HepG2 (cell line): Measurements from ENCODE around the gene ST3GAL2. TPM values are rescaled to one million over a fixed set of nuclear protein-coding genes. Genes with fewer than 3 reads are reported as not detected.

ENCODE experiments used
- ATF7 ChIP-seq, 2 experiments: fragments of 450-650 bp in 1 of 2; sonication (generic) in 1 of 2; formaldehyde crosslinking in 1 of 2; IDR thresholded peaks; 2 replicates each; pipeline versions ENCODE4 v1.4.0 to v1.6.1; 2016 to 2020; ENCODE audit warnings: antibody characterized with exemption in 1 of 2, mild to moderate bottlenecking in 1 of 2, missing genetic modification reagents in 1 of 2
- CREB1 ChIP-seq, 2 experiments: fragments of 450-650 bp in 1 of 2; IDR thresholded peaks; 2 replicates each; pipeline ENCODE4 v1.6.1; 2016 to 2017; ENCODE audit warnings: control low read depth in 1 of 2, mild to moderate bottlenecking in 1 of 2, missing compliant biosample characterization in 1 of 2, missing genetic modification characterization in 1 of 2
- EP300 ChIP-seq, 3 experiments: sonication (generic) in 1 of 3; formaldehyde crosslinking in 1 of 3; IDR thresholded peaks; 2 replicates each; pipeline versions ENCODE4 v1.5.1 to v1.6.1; 2011 to 2020; ENCODE audit warnings: low read depth in 2 of 3, low read length in 2 of 3, borderline replicate concordance in 1 of 3, improper control_type of control experiment in 1 of 3, mild to moderate bottlenecking in 1 of 3, missing genetic modification reagents in 1 of 3, moderate library complexity in 1 of 3
- HOXA3 ChIP-seq: sonication (generic); formaldehyde crosslinking; IDR thresholded peaks from 2 replicates; pipeline ENCODE4 v1.5.0; 2020; ENCODE audit warnings: missing genetic modification reagents
- KDM3A ChIP-seq: IDR thresholded peaks from 2 replicates; pipeline ENCODE4 v1.6.1; 2018; ENCODE audit warnings: low read depth, missing compliant biosample characterization
- KDM5B ChIP-seq: sonication (generic); formaldehyde crosslinking; IDR thresholded peaks from 2 replicates; pipeline ENCODE4 v1.4.0; 2020; ENCODE audit warnings: missing genetic modification reagents, mild to moderate bottlenecking, borderline replicate concordance
- KDM6A ChIP-seq: IDR thresholded peaks from 2 replicates; pipeline ENCODE4 v1.6.1; 2016; ENCODE audit warnings: low read depth
- KLF11 ChIP-seq: IDR thresholded peaks from 2 replicates; pipeline ENCODE4 v1.6.1; 2016; ENCODE audit warnings: missing compliant biosample characterization
- MIER2 ChIP-seq: IDR thresholded peaks from 2 replicates; pipeline ENCODE4 v1.6.1; 2016; ENCODE audit warnings: missing biosample characterization, missing genetic modification reagents
- NR2F6 ChIP-seq, 2 experiments: IDR thresholded peaks; 2 replicates each; pipeline ENCODE4 v1.6.1; 2016; ENCODE audit warnings: antibody characterized with exemption in 1 of 2, mild to moderate bottlenecking in 1 of 2
- RFXAP ChIP-seq: sonication (generic); formaldehyde crosslinking; IDR thresholded peaks from 2 replicates; pipeline ENCODE4 v1.4.0; 2020; ENCODE audit warnings: missing genetic modification reagents, borderline replicate concordance
- RXRA ChIP-seq: sonication (generic); formaldehyde crosslinking; IDR thresholded peaks from 2 replicates; pipeline ENCODE4 v1.5.1; 2020; ENCODE audit warnings: missing genetic modification reagents
- SOX13 ChIP-seq, 3 experiments: fragments of 450-650 bp in 1 of 3; sonication (generic) in 1 of 3; formaldehyde crosslinking in 1 of 3; IDR thresholded peaks in 2 of 3; conservative IDR thresholded peaks in 1 of 3; 2 replicates each; pipeline versions ENCODE4 v1.5.0 to v1.6.1; 2016 to 2020; ENCODE audit warnings: antibody characterized with exemption in 1 of 3, mild to moderate bottlenecking in 1 of 3, missing compliant biosample characterization in 1 of 3, missing genetic modification reagents in 1 of 3, moderate library complexity in 1 of 3
- SOX6 ChIP-seq, 2 experiments: fragments of 450-650 bp in 1 of 2; sonication (generic) in 1 of 2; formaldehyde crosslinking in 1 of 2; IDR thresholded peaks; 2 replicates each; pipeline versions ENCODE4 v1.4.0 to v1.6.1; 2017 to 2020; ENCODE audit warnings: antibody characterized with exemption in 1 of 2, mild to moderate bottlenecking in 1 of 2, missing genetic modification reagents in 1 of 2
- ZFP90 ChIP-seq: sonication (generic); formaldehyde crosslinking; IDR thresholded peaks from 2 replicates; pipeline ENCODE4 v1.8.0; 2022; ENCODE audit warnings: missing genetic modification reagents, mild to moderate bottlenecking, inconsistent platforms, borderline replicate concordance
- ZMYM2 ChIP-seq: sonication (generic); formaldehyde crosslinking; IDR thresholded peaks from 2 replicates; pipeline ENCODE4 v1.8.0; 2022; ENCODE audit warnings: mild to moderate bottlenecking, missing genetic modification reagents
- ZNF260 ChIP-seq: sonication (generic); formaldehyde crosslinking; IDR thresholded peaks from 2 replicates; pipeline ENCODE4 v1.4.0; 2020; ENCODE audit warnings: missing genetic modification reagents, low read depth, mild to moderate bottlenecking, borderline replicate concordance
- ZNF382 ChIP-seq: sonication (generic); formaldehyde crosslinking; IDR thresholded peaks from 2 replicates; pipeline ENCODE4 v1.5.0; 2020; ENCODE audit warnings: missing genetic modification reagents, mild to moderate bottlenecking, borderline replicate concordance
- ZNF460 ChIP-seq: sonication (generic); formaldehyde crosslinking; IDR thresholded peaks from 2 replicates; pipeline ENCODE4 v1.5.1; 2020; ENCODE audit warnings: missing genetic modification reagents, mild to moderate bottlenecking, borderline replicate concordance
- ZNF619 ChIP-seq: sonication (generic); formaldehyde crosslinking; IDR thresholded peaks from 2 replicates; pipeline ENCODE4 v1.4.0; 2020; ENCODE audit warnings: mild to moderate bottlenecking, missing genetic modification reagents
- ZNF839 ChIP-seq: sonication (generic); formaldehyde crosslinking; IDR thresholded peaks from 2 replicates; pipeline ENCODE4 v1.4.0; 2020; ENCODE audit warnings: missing genetic modification reagents, mild to moderate bottlenecking, borderline replicate concordance
- ZSCAN29 ChIP-seq: sonication (generic); formaldehyde crosslinking; conservative IDR thresholded peaks from 2 replicates; pipeline ENCODE4 v1.4.0; 2020; ENCODE audit warnings: mild to moderate bottlenecking, missing genetic modification reagents
- polyA plus RNA-seq, 8 experiments: library from polyadenylated mRNA; depleted of rRNA in 3 of 8; stranded (reverse) in 7 of 8; unstranded in 1 of 8; fragments of >200 nt; fragmentation: Illumina TruSeq in 4 of 8; extraction: Trizol in 4 of 8; gene quantifications; 2 replicates each; pipeline versions ENCODE4 v1.2.1 to v1.2.3, GENCODE V29; 2011 to 2016; ENCODE audit warnings: low read depth in 4 of 8, missing spikeins in 1 of 8, mixed read lengths in 1 of 8; ENCODE audit not compliant: insufficient read depth in 1 of 8
- total RNA-seq, 5 experiments: library from RNA; depleted of rRNA; stranded (reverse); fragments of >200 nt; fragmentation: Illumina TruSeq; extraction: Trizol; gene quantifications; 2 replicates each; pipeline ENCODE4 v1.2.3, GENCODE V29; 2016; ENCODE audit warnings: low read depth in 1 of 5
- TF ChIP-seq, protein P1 (sequence below): sonication (generic); formaldehyde crosslinking; IDR thresholded peaks from 2 replicates; pipeline ENCODE4 v1.5.0; 2020; ENCODE audit warnings: mild to moderate bottlenecking, missing genetic modification reagents
- TF ChIP-seq, protein P2 (sequence below): sonication (generic); formaldehyde crosslinking; IDR thresholded peaks from 2 replicates; pipeline ENCODE4 v1.4.0; 2020; ENCODE audit warnings: missing genetic modification reagents, borderline replicate concordance

The ST3GAL2 gene
- total and polyA plus RNA-seq, 2 of the 13 experiments (the other 11 are each of a cell fraction or from before 2014, with no cell fraction given) = 16.3 to 24.9 TPM

DNA sequence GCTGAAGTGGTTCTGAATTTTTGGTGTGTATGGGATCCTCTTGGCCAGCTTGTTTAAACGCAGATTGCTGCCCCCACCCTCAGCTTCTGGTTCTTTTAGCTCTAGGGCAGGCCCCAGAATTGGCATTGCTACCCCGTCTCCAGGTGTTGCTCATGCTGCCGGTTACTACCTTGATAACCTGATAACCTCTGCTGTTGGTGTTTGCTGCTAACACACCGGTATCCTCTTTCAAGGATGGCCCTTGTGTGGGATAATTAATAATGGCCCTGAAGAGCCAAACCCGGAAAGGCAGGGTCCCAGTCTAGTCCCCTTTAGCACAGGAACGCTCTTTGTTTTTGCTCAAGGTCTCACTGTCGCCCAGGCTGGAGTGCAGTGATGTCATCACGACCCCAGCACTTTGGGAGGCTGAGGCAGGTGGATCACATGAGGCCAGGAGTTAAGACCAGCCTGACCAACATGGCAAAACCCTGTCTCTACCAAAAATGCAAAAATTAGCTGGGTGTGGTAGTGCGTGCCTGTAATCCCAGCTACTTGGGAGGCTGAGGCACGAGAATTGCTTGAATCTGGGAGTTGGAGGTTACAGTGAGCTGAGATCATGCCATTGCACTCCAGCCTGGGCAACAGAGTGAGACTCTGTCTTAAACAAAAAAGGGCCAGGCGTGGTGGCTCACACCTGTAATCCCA lies 1.3 kb upstream of the ST3GAL2 start (continued):
- TF ChIP-seq HOXA3 = peak; percentile 51; the same call in 1 of the 2 replicates
- TF ChIP-seq ZNF382 = no peak
- TF ChIP-seq ATF7 (IDR thresholded peaks at IDR 0.05) = peak; percentile 77
- TF ChIP-seq ATF7 (CRISPR knock-in tag; IDR thresholded peaks at IDR 0.05) = peak; percentile 79
- TF ChIP-seq KDM5B (CRISPR knock-in tag) = peak; percentile 63; the same call in 1 of the 2 replicates
- TF ChIP-seq EP300 (IDR thresholded peaks at IDR 0.05; ENCODE audit: low read depth in 2 of 2, low read length in 2 of 2) = peak in 1 of 2 experiments; percentile 22; a peak in 1 of 4 replicates
- no peak for TF ChIP-seq EP300 (CRISPR knock-in tag; IDR thresholded peaks at IDR 0.05; ENCODE audit: borderline replicate concordance)
- TF ChIP-seq ZNF839 = peak; percentile 85; the same call in 1 of the 2 replicates
- TF ChIP-seq, protein P1, sequence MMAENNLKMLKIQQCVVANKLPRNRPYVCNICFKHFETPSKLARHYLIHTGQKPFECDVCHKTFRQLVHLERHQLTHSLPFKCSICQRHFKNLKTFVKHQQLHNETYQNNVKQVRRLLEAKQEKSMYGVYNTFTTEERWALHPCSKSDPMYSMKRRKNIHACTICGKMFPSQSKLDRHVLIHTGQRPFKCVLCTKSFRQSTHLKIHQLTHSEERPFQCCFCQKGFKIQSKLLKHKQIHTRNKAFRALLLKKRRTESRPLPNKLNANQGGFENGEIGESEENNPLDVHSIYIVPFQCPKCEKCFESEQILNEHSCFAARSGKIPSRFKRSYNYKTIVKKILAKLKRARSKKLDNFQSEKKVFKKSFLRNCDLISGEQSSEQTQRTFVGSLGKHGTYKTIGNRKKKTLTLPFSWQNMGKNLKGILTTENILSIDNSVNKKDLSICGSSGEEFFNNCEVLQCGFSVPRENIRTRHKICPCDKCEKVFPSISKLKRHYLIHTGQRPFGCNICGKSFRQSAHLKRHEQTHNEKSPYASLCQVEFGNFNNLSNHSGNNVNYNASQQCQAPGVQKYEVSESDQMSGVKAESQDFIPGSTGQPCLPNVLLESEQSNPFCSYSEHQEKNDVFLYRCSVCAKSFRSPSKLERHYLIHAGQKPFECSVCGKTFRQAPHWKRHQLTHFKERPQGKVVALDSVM (CRISPR knock-in tag) = peak; percentile 91
- peak; percentile 69 for TF ChIP-seq ZMYM2
- TF ChIP-seq RXRA (CRISPR knock-in tag) = peak; percentile 49; the same call in 1 of the 2 replicates
- no peak for TF ChIP-seq ZFP90 (CRISPR knock-in tag)
- 0 out of 2 replicates have a peak, but pooled peaks have one; percentile 52 for TF ChIP-seq ZNF260 (CRISPR knock-in tag)
- TF ChIP-seq KDM6A (CRISPR knock-in tag) = no peak
- TF ChIP-seq KLF11 (CRISPR knock-in tag) = no peak
- TF ChIP-seq SOX6 (IDR thresholded peaks at IDR 0.05) = no peak
- peak; percentile 26; the same call in 1 of the 2 replicates for TF ChIP-seq SOX6 (CRISPR knock-in tag; IDR thresholded peaks at IDR 0.05)
- TF ChIP-seq RFXAP (CRISPR knock-in tag) = peak; percentile 49; the same call in 1 of the 2 replicates
- TF ChIP-seq, protein P2, sequence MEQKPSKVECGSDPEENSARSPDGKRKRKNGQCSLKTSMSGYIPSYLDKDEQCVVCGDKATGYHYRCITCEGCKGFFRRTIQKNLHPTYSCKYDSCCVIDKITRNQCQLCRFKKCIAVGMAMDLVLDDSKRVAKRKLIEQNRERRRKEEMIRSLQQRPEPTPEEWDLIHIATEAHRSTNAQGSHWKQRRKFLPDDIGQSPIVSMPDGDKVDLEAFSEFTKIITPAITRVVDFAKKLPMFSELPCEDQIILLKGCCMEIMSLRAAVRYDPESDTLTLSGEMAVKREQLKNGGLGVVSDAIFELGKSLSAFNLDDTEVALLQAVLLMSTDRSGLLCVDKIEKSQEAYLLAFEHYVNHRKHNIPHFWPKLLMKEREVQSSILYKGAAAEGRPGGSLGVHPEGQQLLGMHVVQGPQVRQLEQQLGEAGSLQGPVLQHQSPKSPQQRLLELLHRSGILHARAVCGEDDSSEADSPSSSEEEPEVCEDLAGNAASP (CRISPR knock-in tag) = 0 out of 2 replicates have a peak, but pooled peaks have one; percentile 23
- no peak for TF ChIP-seq SOX13 (IDR thresholded peaks at IDR 0.05)
- peak in 1 of 2 experiments; percentile 24; a peak in 2 of 4 replicates for TF ChIP-seq SOX13 (CRISPR knock-in tag; conservative IDR thresholded peaks at IDR 0.05 in 1 of 2, IDR thresholded peaks at IDR 0.05 in 1 of 2)
- peak; percentile 69 for TF ChIP-seq NR2F6 (IDR thresholded peaks at IDR 0.05)
- TF ChIP-seq NR2F6 (CRISPR knock-in tag; IDR thresholded peaks at IDR 0.05) = peak; percentile 79
- TF ChIP-seq MIER2 = 0 out of 2 replicates have a peak, but pooled peaks have one; percentile 5
- TF ChIP-seq ZNF619 (CRISPR knock-in tag) = peak; percentile 70; the same call in 1 of the 2 replicates
- TF ChIP-seq KDM3A (CRISPR knock-in tag) = no peak
- peak; percentile 89 for TF ChIP-seq ZNF460
- TF ChIP-seq CREB1 (IDR thresholded peaks at IDR 0.05) = peak; percentile 66
- 0 out of 2 replicates have a peak, but pooled peaks have one; percentile 25 for TF ChIP-seq CREB1 (CRISPR knock-in tag; IDR thresholded peaks at IDR 0.05)
- TF ChIP-seq ZSCAN29 = 0 out of 2 replicates have a peak, but pooled peaks have one; percentile 34
